NCI-H526 treated with DMSO at 0.1 percent for 48 hours (cell line): ENCODE measurements around the gene SLC5A2.
"Not testable (repeated sequence)": the region's sequence is repeated elsewhere in the genome, so short reads cannot be mapped to it uniquely, and the experiment has no call there.

Source experiments
- DNase-seq: peaks from one replicate; lab custom pipeline; 2025; lab: John Stamatoyannopoulos, UW

SLC5A2 gene

DNA sequence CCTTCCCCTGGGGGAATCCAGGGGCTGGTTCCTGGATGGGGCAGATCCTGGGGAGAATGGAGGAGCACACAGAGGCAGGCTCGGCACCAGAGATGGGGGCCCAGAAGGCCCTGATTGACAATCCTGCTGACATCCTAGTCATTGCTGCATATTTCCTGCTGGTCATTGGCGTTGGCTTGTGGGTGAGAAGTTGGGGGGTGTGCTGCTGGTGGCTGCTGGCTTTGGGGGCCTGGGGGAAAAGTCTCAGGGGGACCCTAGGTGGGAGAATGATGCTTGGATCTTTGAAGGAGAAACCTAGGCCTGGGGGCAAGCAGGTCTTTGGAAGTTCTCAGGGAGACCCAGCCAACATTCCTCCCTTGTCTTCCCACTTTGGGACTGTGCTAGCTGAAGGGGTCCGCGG is at the start of gene SLC5A2:
TSS of gene SLC5A2 (plus strand) at position 43 of the 400 bp plus-strand sequence. CDS start at position 57, 14 bp downstream.
- no peak for DNase-seq

DNA sequence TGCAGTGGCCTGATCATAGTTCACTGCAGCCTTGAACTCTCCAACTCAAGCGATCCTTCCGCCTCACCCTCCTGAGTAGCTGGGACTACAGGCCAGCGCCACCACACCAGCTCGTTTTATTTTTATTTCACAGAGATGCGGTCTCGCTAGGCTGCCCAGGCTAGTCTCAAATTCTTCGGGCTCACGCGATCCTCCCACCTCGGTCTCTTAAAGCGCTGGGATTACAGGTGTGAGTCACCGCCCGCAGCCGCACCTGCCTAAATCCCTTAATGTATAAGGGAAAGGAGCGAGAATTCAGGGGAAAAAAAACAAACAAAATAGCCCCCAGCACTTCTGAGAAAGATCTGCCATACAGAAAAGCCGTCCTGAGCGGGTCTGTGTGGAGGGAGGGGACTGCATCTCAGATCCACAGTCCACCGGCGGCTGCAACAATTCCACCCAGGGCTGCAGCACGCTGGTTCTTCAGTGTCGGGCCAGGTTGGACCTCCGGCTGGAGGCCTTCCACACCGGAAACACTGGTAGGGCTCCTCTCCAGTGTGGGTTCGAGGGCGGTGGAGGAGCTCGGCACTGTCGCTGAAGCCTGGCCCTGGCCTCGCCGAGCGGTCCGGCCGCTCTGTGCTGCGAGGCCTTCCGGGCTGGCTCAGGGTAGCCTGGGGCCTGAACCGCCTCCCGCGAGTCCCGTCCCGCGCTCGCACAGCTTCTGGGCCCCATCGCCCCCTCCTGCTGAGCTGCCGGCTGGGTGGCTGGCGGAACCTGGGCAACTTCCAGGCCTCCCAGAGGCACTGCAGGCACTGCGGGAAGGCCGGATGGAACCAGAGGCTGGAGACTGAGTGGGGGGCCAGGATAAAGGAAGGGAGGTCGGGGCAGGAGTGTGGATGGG is 47.3 kb upstream of the SLC5A2 start:
- DNase-seq = no peak

DNA sequence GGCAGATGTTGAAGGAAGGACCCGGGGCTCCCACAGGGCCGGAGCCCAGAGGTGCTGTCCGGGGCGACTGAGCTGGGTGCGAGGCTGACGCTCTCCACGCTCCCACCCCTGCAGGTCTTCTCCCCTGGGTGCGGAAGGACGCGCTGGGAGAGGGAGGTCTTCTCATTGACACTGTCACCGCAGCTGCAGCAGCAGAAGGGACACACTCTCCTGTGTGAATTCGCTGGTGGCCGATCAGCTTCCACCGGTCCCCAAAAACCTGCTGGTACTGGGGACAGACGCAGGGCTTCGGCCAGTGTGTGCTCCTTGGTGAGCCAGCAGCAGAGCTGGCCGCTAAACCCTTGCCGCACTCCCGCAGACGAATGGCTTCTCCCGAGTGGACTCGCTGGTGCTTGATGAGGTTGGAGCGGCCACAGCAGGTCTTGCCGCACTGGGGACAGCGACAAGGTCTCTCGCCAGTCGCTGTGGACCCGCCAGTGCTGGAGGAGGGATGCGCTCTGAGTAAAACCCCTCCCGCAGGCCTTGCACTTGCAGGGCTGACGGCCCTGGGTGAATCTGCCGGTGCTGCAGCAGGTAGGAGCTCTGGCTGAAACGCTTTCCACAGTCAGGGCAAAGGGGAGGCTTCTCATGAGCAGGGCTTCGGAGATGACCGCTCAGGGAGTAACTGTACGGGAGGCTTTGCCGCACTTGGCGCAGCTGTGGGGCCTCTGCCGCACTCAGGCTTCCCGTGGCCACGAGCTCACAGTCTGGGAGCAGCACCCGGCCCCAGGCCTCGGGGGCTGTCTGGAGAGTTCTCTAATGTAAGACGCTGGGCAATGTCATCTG is 46.5 kb upstream of the SLC5A2 start:
- no peak for DNase-seq

DNA sequence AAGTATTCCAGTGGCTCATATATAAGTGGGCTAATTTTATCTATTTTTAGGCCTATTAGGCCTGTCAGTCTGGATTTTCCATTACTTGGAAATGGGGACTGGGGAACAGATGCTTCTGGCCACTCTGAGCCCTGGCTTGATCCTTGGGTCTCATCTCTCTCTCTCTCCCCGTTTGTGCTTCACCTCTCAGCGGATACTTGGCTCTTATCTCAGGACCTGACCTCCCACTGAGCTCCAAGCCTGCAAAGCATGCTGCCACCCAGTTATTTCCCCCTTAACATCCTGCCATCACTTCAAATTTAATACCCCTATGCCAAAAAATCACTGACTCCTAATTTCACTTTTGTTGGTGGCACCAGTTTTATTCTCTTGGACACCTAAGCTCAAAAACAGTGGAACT is 44.5 kb upstream of the SLC5A2 start:
- DNase-seq = no peak

DNA sequence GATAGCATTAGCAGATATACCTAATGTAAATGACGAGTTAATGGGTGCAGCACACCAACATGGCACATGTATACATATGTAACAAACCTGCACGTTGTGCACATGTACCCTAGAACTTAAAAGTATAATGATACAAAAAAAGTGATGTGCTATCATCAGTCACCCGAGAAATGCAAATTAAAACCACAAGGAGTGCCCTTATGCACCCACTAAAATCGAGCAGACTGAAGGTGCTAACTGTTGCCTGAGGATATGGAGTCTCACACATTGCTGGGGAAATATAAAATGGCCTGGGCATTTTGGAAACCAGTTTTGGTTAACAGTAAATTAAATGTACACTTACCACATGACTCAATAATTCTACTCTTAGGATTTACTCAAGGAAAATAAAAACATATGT is 43.9 kb upstream of the SLC5A2 start:
- not testable (repeated sequence) for DNase-seq

DNA sequence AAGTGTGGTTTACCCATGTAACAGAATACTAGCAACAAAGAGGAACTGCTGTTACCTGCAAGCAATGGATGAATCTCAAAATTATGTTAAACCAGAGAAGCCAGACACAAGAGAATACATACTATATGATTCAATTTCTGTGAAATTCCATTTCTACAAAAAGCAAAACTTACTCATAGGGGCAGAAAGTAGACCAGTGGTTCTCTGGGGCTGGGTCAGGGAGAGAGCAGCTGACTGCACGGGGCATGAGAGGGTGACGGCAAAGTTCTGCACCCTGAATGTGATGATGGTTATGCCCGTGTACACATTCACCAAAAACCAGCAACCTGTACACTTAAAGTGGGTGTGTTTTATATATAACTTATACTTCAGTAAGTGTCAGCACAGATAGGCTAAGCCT is 43.4 kb upstream of the SLC5A2 start:
- no peak for DNase-seq

DNA sequence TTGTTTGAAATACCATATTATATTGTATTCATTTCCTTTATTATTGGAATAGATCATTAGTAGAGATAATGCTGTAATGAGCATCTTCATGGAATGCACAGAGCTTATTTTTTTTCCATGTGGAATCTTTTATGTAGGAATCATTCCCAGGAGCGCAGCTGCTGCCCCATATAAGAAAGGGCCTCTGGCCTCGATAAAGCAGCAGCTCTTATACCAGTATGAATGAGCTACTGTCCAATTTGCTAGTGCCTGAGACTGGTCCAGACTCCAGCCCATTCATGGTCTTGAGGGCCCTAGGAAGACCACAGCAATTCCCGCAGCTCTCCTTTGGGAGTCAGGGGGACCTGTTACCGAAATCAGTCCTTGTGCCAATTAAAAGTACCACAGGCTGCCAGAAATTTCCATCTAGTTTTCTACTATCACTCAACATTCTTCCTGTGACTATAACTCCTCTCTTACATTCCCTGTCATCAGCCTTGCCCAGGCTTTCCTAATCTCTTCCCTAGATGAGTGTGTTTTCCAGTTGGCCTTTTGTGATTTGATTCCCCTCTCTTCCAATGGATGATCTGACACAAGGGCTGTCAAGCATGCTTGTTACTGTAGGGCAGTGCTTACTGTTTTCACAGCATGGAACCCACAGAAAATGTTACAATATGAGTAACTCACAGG is 42.3 kb upstream of the SLC5A2 start:
- no peak for DNase-seq

DNA sequence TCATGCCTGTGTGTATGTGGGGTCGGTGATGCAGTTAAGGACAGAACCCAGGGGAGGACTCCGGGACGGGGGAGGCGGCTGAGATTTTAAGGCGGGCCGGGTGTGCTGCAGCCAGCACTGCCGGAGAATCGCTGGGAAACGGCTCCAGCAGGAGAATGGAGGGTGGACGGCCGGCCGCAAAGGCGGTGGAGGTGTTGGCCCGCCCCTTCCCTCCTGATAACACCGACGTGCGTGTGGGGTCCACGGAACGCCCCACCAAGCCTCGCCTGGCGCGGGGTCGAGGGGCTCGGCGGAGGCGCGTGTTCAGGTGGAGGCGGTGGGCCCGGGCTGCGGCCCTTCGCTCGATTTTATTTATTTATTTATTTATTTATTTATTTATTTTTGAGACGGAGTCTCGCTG is 41.0 kb upstream of the SLC5A2 start:
- DNase-seq = no peak

DNA sequence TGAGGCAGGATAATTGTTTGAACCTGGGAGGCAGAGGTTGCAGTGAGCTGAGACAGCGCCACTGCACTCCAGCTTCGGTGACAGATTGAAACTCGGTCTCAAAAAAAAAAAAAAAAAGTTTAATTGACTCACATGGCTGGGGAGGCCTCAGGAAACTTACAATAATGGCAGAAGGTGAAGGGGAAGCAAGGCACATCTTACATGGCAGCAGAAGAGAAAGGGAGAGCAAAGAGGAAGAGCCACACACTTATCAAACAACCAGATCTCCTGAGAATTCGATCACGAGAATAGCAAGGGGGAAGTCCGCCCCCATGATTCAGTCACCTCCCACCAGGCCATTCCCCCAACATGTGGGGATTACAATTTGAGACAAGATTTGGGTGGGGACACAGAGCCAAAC is 37.0 kb upstream of the SLC5A2 start:
- DNase-seq = not testable (repeated sequence)

DNA sequence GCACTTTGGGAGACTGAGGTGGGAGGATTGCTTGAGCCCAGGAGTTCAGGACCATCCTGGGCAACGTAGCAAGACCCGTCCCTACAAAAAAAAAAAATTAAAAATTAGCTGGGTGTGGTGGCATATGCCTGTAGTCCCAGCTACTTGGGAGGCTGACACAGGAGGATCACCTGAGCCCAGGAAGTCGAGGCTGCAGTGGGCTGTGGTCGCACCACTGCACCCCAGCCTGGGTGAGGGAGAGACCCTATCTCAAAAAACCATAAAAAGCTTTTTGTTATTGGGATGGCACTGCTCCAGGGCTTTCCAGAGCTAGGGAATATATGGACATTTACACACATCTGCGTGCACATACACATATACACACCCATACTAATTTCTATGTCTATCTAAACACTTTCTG is 31.7 kb upstream of the SLC5A2 start:
- no peak for DNase-seq

DNA sequence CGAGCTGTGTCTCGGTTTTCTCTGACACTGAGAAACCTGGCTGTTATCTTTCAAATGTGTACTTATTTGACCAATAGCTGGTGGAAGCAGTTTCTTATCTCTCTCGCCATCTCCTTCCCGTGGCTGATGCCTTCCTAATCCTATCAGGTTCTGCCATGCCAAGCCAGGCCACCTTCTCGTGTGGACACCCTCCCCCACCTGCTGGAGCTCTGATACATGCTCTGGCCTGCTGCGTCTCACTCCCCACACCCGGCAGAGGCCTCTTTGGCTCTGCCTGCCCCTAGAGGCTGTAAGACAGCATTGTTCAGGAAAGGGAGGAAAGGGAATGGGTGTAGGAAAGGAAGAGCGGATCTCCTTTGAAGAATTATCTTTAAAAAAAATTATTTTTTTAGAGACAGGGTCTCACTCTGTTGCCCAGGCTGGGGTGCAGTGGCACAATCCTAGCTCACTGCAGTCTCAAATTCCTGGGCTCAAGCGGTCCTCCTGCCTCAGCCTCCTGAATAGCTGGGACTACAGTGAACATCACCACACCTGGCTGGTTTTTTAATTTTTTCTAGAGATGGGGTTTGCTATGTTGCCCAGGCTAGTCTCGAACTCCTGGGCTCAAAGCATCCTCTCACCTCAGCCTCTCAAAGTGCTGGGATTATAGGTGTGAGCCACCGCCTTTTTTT is 31.1 kb upstream of the SLC5A2 start:
- DNase-seq = peak; percentile 32

DNA sequence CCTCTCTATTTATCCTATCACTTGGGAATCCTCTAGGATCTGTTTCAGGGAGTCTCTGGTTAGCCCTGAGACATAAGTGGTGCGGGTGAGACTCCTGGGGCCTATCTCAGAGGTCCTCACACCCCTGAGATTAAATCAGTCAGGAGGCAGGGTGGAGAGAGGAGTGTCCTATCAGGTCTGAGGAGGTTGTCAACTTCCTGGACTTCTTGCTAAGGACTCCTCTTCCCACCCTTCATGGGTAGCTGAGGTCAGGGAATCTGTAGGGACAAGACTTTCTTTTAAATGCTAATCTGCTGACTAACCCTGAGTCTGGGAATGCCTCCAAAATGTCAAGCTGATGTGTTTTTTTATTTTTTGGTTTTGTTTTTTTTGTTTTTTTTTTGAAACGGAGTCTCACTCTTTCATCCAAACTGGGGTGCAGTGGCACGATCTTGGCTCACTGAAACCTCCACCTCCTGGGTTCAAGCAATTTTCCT is 30.3 kb upstream of the SLC5A2 start:
- no peak for DNase-seq

DNA sequence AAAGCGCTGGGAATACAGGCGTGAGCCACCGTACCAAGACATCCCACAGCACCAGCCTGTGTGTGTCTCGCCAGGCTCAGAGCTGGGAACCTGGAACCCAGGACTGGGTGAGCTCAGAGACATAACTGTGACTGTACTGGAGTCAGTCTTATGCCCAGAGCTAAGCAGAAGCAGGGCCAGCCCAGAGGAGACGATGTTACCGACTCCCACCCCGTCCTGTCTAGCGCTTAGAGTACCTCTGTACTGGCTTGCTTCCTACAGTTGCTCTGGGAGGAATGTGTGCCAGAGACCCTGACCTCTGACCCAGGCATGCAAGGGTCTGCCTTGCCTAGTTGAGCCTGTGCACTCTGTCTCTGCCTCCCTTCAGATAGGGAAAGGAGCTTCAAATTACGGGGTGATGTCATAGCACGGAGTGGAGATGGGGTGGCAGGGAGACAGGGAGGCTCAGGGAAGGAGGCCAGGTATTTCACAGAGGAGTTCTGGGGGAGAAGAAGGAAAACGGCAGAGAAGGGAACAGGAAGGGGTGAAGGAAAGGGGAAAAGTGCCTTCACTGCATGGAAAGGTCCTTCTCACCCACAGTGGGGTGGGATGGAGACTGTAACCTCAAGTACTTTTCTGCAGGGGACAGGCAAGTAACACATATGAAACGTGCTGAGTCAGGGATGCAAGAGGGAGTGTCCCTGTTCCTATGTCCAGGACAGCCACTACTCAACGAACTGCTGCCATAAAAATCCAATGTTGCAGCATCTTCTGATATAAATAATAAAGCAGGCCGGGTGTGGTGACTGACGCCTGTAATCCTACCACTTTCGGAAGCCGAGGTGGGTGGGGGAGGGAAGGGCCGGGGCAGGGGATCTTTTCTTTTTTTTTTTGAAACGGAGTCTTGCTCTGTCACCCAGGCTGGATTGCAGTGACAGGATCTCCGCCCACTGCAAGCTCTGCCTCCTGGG is 29.4 kb upstream of the SLC5A2 start:
- DNase-seq = no peak

DNA sequence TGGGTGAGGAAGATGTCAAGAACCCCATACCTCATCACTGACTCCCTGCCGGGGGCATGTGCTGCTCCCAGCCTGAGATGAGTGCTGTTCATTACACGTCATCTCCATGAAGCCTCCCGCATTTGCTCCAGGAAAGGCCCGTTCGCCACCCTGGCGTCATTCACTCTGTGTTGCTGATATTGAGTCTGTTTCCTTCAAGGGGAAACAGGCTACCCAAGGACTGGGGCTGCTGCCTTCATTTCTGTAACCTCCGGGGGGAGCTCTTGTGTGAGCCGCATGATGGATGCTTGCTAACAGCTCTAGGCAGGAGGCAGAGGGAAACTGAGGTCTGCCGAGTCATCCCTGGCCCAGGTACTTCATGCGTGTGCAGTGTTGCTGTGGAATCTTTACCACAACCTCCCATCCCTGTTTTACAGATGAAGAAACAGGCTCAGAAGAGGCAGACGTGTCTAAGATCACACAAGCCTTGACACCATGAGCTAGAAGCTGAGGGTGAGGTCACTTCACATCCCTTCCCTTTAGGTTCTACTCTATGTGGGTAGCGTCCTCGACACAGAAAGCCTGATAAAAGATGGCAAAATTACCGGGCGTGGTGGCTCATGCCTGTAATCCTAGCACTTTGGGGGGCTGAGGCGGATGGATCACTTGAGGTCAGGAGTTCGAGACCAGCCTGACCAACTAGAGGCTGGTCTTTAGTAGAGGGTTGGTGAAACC is 27.2 kb upstream of the SLC5A2 start:
- DNase-seq = no peak

DNA sequence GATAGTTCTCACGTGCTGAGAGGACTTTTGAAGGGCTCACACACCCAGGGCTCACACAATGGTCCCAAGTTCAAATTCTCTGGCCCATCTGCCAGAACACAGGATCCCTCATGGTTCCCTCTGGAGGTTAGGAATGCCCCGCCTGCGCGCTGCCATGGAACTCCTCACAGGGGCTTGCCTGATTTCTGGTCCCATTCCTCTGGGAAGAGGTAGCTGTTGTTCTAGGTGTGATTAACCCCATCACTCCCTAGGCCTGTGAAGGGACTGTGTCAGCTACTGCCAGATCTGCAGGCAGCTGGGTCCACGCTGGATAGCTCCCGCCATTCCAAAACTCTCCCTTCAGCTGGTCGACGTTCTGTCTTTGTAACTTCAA is 25.9 kb upstream of the SLC5A2 start:
- DNase-seq = no peak

DNA sequence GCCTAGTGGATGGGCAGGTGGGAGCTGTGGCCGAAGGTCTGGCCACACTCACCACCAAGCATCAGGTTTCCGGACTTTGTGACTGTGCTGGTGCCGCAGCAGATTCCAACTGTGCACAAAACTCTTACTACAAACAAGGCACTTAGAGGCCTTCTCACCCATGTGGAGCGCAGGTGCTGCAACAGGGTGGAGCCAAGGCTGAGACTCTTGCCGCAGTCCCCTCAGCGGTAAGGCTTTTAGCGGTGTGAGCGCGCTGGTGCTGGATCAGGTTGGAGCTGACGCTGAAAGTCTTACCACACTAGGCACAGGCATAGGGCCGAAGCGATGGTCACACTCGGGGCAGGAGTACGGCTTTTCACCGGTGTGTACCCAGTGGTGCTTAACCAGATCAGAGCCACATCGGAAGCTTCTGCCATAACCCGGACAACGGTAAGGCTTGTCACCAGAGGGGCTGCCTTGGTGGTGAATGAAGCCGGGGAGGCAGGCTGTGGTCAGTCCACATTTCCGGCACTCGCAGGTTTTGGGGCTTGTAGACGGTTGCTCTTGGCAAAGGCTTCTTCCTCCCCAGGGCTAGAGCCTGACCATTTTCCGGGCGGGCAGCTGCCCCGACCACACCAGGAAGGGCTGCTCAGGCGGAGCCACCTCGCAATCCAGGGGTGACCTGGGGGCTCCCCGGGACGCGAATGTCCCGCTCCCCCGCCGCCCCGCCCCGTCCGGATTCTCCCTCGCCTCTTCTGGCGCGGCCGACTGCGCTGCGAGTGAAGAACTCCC is 24.7 kb upstream of the SLC5A2 start:
- DNase-seq = peak; percentile 24

DNA sequence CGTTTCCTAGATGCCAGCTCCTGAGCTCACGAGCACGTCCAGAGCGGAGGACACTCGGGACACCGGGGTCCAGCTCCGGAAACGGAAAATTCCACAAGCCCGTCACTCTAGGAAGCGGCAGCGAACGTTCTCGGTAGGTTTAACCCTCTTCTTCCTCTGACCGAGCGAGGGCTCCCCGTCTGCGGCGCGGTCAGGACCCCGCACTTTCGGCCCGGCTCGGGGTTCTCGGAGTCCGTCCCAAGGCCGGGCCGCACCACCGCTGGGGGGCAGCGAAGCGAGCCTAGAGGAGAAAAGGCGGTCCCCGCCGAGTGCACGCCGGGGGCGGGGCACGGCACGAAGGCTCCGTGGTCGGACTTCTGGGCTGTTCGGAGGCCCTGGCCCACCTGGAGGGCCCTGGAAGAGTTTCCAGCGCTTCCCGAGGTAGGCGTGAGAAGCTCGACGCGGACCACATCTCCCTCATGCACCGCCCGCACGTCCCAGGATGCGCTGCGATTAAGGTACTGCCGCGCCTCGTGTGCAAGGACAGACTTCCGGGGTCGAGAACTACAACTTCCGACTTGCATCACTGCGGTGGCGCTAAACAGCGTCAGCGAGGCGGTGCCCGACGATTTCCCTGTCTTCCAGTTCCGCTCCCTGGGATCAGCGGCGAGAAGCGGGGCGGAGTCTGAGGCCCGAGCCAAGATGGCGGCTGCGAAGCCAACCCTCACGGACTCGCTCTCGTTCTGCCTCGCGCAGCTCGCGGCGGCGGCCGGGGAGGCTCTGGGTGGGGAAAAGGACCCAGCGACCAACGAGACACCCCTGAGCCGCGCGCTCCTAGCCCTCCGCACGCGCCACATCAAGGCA is 23.9 kb upstream of the SLC5A2 start, which contains the start of gene ARMC5:
TSS of gene ARMC5 (plus strand) at position 658 of the 843 bp plus-strand sequence. CDS start at position 682, 24 bp downstream.
- peak; percentile 95 for DNase-seq
